ENCODE measurements around the gene DUSP5.

DNA sequence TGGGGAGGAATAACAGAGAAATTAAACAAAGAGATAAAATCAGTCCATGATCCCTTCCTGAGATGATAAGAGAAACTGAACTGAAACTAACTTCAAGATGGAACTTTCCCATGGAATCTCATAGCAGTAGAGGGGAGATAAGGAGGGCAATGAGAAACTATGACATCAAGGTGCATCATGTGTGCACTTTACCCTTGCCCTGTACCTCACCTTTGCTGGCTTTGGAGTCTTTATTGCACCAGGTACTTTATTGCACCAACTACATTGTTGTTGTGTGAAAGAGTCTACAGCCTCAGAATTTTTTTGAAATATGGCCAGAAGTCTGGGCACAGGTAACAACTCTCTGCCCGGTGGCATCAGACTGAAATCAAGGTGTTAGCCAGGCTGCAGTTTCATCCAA, 58.6 kb downstream of the DUSP5 start:
- TF ChIP-seq CTCF (IDR thresholded peaks at IDR 0.05; ENCODE audit: poor library complexity) (no peak), EZH2 (IDR thresholded peaks at IDR 0.05; ENCODE audit: borderline replicate concordance) (no peak), EZH2phosphoT487 (IDR thresholded peaks at IDR 0.05; ENCODE audit: low read depth, severe bottlenecking, unreplicated experiment) (no peak)
